Measurements from ENCODE around the gene GNRH2. TPM values are rescaled to one million over a fixed set of nuclear protein-coding genes. Genes with fewer than 3 reads are reported as not detected.
"Not testable (repeated sequence)": the region's sequence is repeated elsewhere in the genome, so short reads cannot be mapped to it uniquely, and the experiment has no call there.

GNRH2 gene
- total RNA-seq, 4 donors from 2014 or later, result not detected

GRCh38 chr20:3047486-3048419, 4.3 kb downstream of the GNRH2 start:
- TF ChIP-seq, protein P1, sequence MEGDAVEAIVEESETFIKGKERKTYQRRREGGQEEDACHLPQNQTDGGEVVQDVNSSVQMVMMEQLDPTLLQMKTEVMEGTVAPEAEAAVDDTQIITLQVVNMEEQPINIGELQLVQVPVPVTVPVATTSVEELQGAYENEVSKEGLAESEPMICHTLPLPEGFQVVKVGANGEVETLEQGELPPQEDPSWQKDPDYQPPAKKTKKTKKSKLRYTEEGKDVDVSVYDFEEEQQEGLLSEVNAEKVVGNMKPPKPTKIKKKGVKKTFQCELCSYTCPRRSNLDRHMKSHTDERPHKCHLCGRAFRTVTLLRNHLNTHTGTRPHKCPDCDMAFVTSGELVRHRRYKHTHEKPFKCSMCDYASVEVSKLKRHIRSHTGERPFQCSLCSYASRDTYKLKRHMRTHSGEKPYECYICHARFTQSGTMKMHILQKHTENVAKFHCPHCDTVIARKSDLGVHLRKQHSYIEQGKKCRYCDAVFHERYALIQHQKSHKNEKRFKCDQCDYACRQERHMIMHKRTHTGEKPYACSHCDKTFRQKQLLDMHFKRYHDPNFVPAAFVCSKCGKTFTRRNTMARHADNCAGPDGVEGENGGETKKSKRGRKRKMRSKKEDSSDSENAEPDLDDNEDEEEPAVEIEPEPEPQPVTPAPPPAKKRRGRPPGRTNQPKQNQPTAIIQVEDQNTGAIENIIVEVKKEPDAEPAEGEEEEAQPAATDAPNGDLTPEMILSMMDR (IDR thresholded peaks at IDR 0.05), result no peak
- DNase-seq (ENCODE audit: low spot score), result no peak
- ATAC-seq (ENCODE audit: low FRiP score), result no peak

DNA sequence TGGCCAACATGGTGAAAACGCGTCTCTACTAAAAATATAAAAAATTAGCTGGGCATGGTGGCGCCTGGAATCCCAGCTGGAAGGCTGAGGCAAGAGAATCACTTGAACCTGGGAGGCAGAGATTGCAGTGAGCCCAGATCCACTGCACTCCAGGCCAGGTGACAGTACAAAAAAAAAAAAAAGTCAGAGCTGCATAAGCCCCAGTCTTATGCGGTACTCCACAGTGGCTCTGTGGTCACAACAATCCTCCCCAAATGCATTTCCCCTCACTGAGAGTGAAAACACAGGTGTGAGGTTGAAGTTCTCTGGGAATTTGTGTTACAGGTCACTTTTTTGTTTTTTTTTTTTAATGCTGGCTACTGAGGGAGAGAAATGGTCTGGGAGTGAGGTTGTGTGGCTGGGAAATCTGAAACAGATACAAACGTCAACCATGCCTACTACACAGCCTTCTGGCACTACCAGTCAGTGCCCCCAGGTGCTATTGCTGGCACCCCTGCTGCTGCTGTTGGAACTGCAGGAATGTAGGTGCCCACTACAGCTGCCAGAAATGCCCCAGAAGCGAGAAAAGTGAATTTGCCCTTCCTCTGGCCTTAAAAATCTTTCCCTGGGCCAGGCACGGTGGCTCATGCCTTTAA, 8.1 kb downstream of the GNRH2 start:
- ATAC-seq (ENCODE audit: low FRiP score), result no peak
- no peak for DNase-seq (ENCODE audit: low spot score)
- TF ChIP-seq, protein P1 (IDR thresholded peaks at IDR 0.05), result no peak

GRCh38 chr20:3059489-3059888, 16.1 kb downstream of the GNRH2 start:
- TF ChIP-seq, protein P1 (IDR thresholded peaks at IDR 0.05), result no peak
- DNase-seq (ENCODE audit: low spot score) (no peak), ATAC-seq (ENCODE audit: low FRiP score) (no peak)

- ATAC-seq (ENCODE audit: low FRiP score); DNase-seq (ENCODE audit: low spot score): not testable (repeated sequence)
Observed at GRCh38 chr20:3064119-3064518, 20.7 kb downstream of the GNRH2 start.

GRCh38 chr20:3067139-3068014, 24.0 kb downstream of the GNRH2 start:
- ATAC-seq (ENCODE audit: low FRiP score) (no peak), DNase-seq (ENCODE audit: low spot score) (no peak)
- TF ChIP-seq, protein P1 (IDR thresholded peaks at IDR 0.05), result no peak

DNA sequence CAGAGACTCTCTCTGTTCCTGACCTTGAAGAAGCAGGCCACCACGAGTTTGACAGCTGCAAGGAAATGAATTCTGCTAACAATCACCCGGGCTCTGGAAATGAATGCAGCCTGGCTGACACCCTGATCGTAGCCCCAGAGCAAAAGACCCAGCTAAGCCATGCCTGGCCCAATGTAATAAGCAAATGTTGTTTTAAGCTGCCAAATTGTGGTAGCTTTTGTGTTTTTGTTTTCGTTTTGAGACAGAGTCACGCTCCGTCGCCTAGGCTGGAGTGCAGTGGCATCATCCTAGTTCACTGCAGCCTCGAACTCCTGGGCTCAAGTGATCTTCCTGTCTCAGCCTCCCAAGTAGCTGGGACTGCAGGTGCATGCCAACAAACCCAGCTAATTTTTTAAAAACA, 24.7 kb downstream of the GNRH2 start:
- TF ChIP-seq, protein P1 (IDR thresholded peaks at IDR 0.05), result no peak
- DNase-seq (ENCODE audit: low spot score), result no peak
- ATAC-seq (ENCODE audit: low FRiP score), result no peak

All from omental fat pad (tissue), 4 donors.